ENCODE data around the gene CP.

Gene CP

GRCh38 chr3:149122721-149123578 lies 98.7 kb downstream of the CP start:
- DNase-seq (ENCODE audit: low spot score): no peak

Measured in pons (tissue), 1 donor.